Measurements from ENCODE around the gene IGFBP2. TPM values are rescaled to one million over a fixed set of nuclear protein-coding genes. Genes with fewer than 3 reads are reported as not detected.

IGFBP2 gene
- total RNA-seq, 3 donors from 2014 or later, result 16.0 to 131 (median 115) TPM

- intact Hi-C loops (cut with DNase I; ENCODE audit: low total_unique reads), result no loop called here
- TF ChIP-seq POLR2A (IDR thresholded peaks at IDR 0.05), result no peak
- TF ChIP-seq POLR2AphosphoS5 (IDR thresholded peaks at IDR 0.05), result peak in 2 of 3 donors; percentile 9 to 20
- H3K27ac ChIP-seq, result peak overlapping the region; percentile 74 to 78
- peak in 1 of 2 donors; percentile 71 for DNase-seq (ENCODE audit: low spot score in 2 of 2)
- H3K27me3 ChIP-seq, result no peaks in the 10 kb centered on the region
- H3K4me1 ChIP-seq, result peaks cover 0 to 2% of the 10 kb centered on the region in 2 donors
- H3K36me3 ChIP-seq, result no peaks in the 10 kb centered on the region
- no peaks in the 10 kb centered on the region for H3K9me3 ChIP-seq
- H3K4me3 ChIP-seq, result peak overlapping the region in 1 of 3 donors; percentile 2
Measured at GRCh38 chr2:216710551-216711301, 77.5 kb downstream of the IGFBP2 start.

- Histone ChIP-seq H3K27me3 (no peaks in the 10 kb centered on the region), H3K9me3 (no peaks in the 10 kb centered on the region), H3K4me1 (peaks cover 0 to 9% of the 10 kb centered on the region in 2 donors), H3K27ac (peak overlapping the region; percentile 74 to 78), H3K4me3 (no peak overlapping the region), H3K36me3 (no peaks in the 10 kb centered on the region)
- no peak for DNase-seq (ENCODE audit: low spot score in 2 of 2)
- intact Hi-C loops (cut with DNase I; ENCODE audit: low total_unique reads), result no loop called here
- no peak for TF ChIP-seq POLR2A (IDR thresholded peaks at IDR 0.05)
- no peak for TF ChIP-seq POLR2AphosphoS5 (IDR thresholded peaks at IDR 0.05)
- TF ChIP-seq, protein P1, sequence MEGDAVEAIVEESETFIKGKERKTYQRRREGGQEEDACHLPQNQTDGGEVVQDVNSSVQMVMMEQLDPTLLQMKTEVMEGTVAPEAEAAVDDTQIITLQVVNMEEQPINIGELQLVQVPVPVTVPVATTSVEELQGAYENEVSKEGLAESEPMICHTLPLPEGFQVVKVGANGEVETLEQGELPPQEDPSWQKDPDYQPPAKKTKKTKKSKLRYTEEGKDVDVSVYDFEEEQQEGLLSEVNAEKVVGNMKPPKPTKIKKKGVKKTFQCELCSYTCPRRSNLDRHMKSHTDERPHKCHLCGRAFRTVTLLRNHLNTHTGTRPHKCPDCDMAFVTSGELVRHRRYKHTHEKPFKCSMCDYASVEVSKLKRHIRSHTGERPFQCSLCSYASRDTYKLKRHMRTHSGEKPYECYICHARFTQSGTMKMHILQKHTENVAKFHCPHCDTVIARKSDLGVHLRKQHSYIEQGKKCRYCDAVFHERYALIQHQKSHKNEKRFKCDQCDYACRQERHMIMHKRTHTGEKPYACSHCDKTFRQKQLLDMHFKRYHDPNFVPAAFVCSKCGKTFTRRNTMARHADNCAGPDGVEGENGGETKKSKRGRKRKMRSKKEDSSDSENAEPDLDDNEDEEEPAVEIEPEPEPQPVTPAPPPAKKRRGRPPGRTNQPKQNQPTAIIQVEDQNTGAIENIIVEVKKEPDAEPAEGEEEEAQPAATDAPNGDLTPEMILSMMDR (IDR thresholded peaks at IDR 0.05), result no peak
Measured at GRCh38 chr2:216711348-216711747, 78.1 kb downstream of the IGFBP2 start.

GRCh38 chr2:216713691-216714336, 80.6 kb downstream of the IGFBP2 start:
- peaks cover 0 to 10% of the 10 kb centered on the region in 2 donors for H3K4me1 ChIP-seq
- DNase-seq (ENCODE audit: low spot score in 2 of 2), result peak in 1 of 2 donors; percentile 79
- H3K27ac ChIP-seq, result peak overlapping the region; percentile 62 to 68
- no peak overlapping the region for H3K4me3 ChIP-seq
- intact Hi-C loops (cut with DNase I; ENCODE audit: low total_unique reads), result no loop called here
- no peaks in the 10 kb centered on the region for H3K27me3 ChIP-seq
- H3K9me3 ChIP-seq, result no peaks in the 10 kb centered on the region
- H3K36me3 ChIP-seq, result no peaks in the 10 kb centered on the region
- peak in 1 of 3 donors; percentile 64 for TF ChIP-seq POLR2AphosphoS5 (IDR thresholded peaks at IDR 0.05)
- TF ChIP-seq, protein P1 (IDR thresholded peaks at IDR 0.05), result no peak

Other genes with a start within 250 kb of the IGFBP2 start
- gene SMARCAL1, start 220.9 kb upstream of the IGFBP2 start, total RNA-seq, result 10 to 100 TPM; 12.0 to 28.1 (median 20.6) TPM
- gene RPL37A, start 134.6 kb upstream of the IGFBP2 start, total RNA-seq, result 1,000 to 10,000 TPM; 1,604 to 2,277 (median 1,692) TPM
- 1,000 to 10,000 TPM in 1 of 3 donors, 100 to 1,000 TPM in 2; 161 to 1,107 (median 177) TPM for gene IGFBP5, start 62.1 kb downstream of the IGFBP2 start, total RNA-seq
- not detected for gene TNP1, start 226.6 kb downstream of the IGFBP2 start, total RNA-seq

Measured in breast epithelium (tissue), 4 donors.